Measurements from ENCODE around the gene KCNQ1. TPM values are rescaled to one million over a fixed set of nuclear protein-coding genes. Genes with fewer than 3 reads are reported as not detected.
A peak's percentile ranks its signal among the peaks of the same experiment; 100 is the strongest.

KCNQ1 gene
- total and polyA plus RNA-seq, 2 of the 13 experiments (the other 11 are each of a cell fraction or from before 2014, with no cell fraction given), result 0.02 to 0.08 TPM

- TF ChIP-seq NPAS2 (CRISPR knock-in tag; IDR thresholded peaks at IDR 0.05; ENCODE audit: borderline replicate concordance), result no peak
- TF ChIP-seq, protein P1, sequence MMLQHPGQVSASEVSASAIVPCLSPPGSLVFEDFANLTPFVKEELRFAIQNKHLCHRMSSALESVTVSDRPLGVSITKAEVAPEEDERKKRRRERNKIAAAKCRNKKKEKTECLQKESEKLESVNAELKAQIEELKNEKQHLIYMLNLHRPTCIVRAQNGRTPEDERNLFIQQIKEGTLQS (CRISPR knock-in tag; IDR thresholded peaks at IDR 0.05), result no peak; the same call in 1 of the 2 replicates
- TF ChIP-seq ZNF615 (CRISPR knock-in tag; IDR thresholded peaks at IDR 0.05; ENCODE audit: borderline replicate concordance), result no peak; the same call in 1 of the 2 replicates
- peak; percentile 98 for TF ChIP-seq XRCC5 (optimal IDR thresholded peaks at IDR 0.05; ENCODE audit: low read length)
- no peak for TF ChIP-seq MBD4 (IDR thresholded peaks at IDR 0.05; ENCODE audit: borderline replicate concordance, low read length)
- TF ChIP-seq CEBPG (CRISPR knock-in tag; IDR thresholded peaks at IDR 0.05), result peak; percentile 70
- TF ChIP-seq ZNF326 (CRISPR knock-in tag; IDR thresholded peaks at IDR 0.05; ENCODE audit: borderline replicate concordance), result no peak
- peak; percentile 80; the same call in 1 of the 2 replicates for TF ChIP-seq ZNF430 (CRISPR knock-in tag; IDR thresholded peaks at IDR 0.05)
- TF ChIP-seq, protein P2, sequence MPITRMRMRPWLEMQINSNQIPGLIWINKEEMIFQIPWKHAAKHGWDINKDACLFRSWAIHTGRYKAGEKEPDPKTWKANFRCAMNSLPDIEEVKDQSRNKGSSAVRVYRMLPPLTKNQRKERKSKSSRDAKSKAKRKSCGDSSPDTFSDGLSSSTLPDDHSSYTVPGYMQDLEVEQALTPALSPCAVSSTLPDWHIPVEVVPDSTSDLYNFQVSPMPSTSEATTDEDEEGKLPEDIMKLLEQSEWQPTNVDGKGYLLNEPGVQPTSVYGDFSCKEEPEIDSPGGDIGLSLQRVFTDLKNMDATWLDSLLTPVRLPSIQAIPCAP (CRISPR knock-in tag; IDR thresholded peaks at IDR 0.05; ENCODE audit: low read depth), result no peak; the same call in 1 of the 2 replicates
- TF ChIP-seq, protein P3, sequence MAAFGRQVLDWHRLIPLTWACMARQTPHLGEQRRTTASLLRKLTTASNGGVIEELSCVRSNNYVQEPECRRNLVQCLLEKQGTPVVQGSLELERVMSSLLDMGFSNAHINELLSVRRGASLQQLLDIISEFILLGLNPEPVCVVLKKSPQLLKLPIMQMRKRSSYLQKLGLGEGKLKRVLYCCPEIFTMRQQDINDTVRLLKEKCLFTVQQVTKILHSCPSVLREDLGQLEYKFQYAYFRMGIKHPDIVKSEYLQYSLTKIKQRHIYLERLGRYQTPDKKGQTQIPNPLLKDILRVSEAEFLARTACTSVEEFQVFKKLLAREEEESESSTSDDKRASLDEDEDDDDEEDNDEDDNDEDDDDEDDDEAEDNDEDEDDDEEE (CRISPR knock-in tag; IDR thresholded peaks at IDR 0.05), result no peak; the same call in 1 of the 2 replicates
- no peak for TF ChIP-seq SRSF9 (IDR thresholded peaks at IDR 0.05; ENCODE audit: borderline replicate concordance, insufficient read depth, low read depth, low read length, poor library complexity, severe bottlenecking)
- no peak for TF ChIP-seq CSRNP1 (CRISPR knock-in tag; IDR thresholded peaks at IDR 0.05)
- peak; percentile 60; the same call in 1 of the 2 replicates for TF ChIP-seq SMAD3 (CRISPR knock-in tag; IDR thresholded peaks at IDR 0.05)
- no peak for TF ChIP-seq NFIC (IDR thresholded peaks at IDR 0.05; ENCODE audit: low read length)
- TF ChIP-seq LRRFIP1 (CRISPR knock-in tag; conservative IDR thresholded peaks at IDR 0.05), result 0 out of 2 replicates have a peak, but pooled peaks have one; percentile 24
- peak; percentile 80; the same call in 1 of the 2 replicates for TF ChIP-seq ZBTB20 (CRISPR knock-in tag; IDR thresholded peaks at IDR 0.05; ENCODE audit: borderline replicate concordance, low read depth)
- TF ChIP-seq SAP130 (CRISPR knock-in tag; IDR thresholded peaks at IDR 0.05; ENCODE audit: low read depth), result peak; percentile 87
- TF ChIP-seq FOSL2 (CRISPR knock-in tag; IDR thresholded peaks at IDR 0.05), result peak; percentile 76
- TF ChIP-seq, protein P4, sequence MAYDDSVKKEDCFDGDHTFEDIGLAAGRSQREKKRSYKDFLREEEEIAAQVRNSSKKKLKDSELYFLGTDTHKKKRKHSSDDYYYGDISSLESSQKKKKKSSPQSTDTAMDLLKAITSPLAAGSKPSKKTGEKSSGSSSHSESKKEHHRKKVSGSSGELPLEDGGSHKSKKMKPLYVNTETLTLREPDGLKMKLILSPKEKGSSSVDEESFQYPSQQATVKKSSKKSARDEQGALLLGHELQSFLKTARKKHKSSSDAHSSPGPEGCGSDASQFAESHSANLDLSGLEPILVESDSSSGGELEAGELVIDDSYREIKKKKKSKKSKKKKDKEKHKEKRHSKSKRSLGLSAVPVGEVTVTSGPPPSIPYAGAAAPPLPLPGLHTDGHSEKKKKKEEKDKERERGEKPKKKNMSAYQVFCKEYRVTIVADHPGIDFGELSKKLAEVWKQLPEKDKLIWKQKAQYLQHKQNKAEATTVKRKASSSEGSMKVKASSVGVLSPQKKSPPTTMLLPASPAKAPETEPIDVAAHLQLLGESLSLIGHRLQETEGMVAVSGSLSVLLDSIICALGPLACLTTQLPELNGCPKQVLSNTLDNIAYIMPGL (CRISPR knock-in tag; IDR thresholded peaks at IDR 0.05; ENCODE audit: borderline replicate concordance in 1 of 2, low read depth in 1 of 2), result peak; percentile 94 to 96
- no peak for TF ChIP-seq TAF15 (IDR thresholded peaks at IDR 0.05; ENCODE audit: low read depth, low read length, poor library complexity, severe bottlenecking)
- no peak for TF ChIP-seq HMGA1 (CRISPR knock-in tag; conservative IDR thresholded peaks at IDR 0.05)
Measured at GRCh38 chr11:2400069-2400761, 44.6 kb upstream of the KCNQ1 start, which contains the start of gene TSSC4 (continued).

Data from HepG2 (cell line).